NCI-H2107 treated with DMSO at 0.1 percent for 48 hours (cell line): ENCODE results near the gene IL21R.

Experiments
- DNase-seq: peaks from one replicate; lab custom pipeline; 2025; ENCODE audit not compliant: unreplicated experiment; lab: John Stamatoyannopoulos, UW

Gene IL21R

GRCh38 chr16:27462200-27462845 is 60.3 kb downstream of the IL21R start:
- no peak for DNase-seq

DNA sequence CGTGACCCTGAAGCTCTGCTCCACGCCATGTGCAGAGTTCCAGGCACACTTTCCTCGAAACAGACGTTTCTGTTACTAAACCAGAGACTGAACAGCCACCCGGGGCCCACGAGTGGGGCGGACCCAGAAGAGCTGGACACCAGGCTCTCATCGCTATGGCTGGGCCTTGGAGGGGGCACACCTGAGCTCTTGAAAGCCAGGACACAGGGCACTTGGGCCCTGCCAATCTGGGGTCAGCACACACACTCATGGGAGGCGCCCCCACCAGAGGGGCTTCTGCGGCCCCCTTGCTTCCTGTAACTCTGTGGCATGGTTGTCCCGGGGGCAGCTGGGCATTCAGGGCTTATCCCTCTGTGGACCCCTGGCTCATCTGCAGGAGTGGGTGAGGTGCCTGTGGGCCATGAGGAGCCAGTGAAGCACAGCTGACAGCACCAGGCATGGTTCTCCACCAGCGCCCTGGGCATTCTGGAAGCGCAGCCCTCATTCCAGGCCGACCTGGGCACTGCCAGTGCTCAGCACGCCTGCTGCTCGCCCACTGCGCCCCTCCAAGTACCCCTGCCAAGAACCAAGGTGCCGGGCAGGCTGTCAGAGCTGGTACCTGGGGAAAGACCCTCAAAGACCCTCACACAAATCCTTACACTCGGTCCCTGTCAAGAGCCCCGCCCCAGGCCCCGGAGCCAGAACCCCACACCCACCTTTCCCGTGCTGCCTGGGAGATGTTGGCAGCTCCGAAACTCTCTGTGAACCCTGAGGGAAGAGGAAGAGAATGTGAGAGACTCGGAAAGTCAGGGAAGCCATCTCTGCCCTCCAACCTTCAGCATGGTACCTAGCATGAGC is 61.1 kb downstream of the IL21R start:
- DNase-seq, result no peak

DNA sequence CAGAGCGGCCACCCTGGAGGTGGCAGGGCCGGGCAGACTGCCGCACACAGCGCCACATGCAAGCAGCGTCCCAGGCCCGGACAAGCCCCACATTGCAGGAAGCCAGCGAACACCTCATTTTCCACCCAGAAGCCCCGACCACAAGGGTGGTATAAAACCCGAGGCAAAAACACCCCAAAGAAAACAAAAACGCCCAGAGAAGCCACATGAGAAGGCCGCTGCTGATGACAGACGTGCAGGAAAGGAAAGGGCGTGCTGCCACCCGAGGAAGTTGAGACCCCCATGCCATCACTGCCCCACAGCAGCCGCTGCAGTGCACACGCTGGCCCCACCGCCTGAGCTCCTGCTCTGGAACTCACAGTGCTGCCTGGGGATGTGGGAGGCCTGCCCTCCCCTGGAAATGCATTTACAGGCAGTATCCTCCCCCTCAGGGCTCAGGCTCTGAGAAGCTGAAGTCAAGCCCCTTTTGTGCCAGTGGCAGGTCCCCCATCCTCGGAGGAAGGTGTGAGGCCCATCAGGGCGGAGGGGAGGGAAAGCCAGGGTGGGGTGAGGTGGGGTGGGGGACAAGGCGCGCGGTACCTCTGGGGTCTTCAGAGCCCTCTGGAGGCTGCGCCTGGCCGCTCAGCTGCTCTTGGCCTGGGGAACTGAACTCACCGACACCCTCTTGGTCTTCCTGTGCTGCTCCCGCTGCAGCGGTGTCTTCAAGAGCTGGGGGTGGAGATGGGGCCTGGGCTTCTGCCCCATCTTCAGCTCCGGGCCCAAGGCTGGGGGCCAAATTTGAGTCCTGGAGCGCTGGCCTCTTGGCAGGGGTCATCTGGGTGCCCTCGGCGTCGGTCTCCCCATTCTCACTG is 62.0 kb downstream of the IL21R start:
- no peak for DNase-seq

DNA sequence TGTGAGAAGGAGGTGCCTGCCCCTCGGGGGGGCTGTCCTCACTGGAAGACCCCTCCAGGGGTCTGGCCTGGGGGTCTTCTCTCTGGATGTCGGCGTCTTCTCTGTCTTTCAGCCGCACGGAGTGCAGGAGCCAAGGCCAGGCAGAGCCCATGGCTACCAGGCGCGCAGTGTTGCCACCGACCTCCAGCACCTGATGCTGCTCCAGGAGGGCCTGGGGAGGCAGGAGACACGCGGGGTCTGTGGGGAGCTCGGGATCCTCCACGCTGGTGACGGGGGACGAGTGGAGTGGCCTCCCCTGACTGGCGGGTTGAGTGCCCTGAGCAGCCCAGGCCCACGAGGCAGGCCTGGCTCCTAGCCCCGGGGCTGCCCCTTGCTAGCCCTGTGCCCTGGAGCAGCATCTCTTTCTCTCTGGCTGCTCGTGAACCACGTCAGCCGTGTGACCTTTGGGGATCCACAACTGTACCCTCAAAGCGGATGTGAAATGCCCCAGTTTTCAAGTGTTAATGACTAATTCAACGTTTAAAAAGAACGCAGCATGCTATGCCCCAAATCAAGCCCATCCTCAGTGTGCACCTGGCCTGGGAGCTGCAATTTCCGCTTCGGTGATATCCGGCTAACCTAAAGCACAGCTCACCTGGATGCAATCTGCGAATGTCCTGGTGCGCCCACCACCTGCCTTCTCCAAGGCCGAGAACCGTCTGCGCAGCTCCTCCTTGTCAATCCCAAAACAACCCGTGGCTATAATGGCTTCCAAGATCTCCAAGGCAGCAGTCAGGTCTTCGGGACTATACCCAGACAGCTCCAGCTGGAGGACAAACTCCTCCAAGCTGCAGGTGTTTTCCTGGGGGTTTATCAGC is 62.9 kb downstream of the IL21R start:
- no peak for DNase-seq

GRCh38 chr16:27465483-27465879 is 63.5 kb downstream of the IL21R start:
- DNase-seq, result no peak

DNA sequence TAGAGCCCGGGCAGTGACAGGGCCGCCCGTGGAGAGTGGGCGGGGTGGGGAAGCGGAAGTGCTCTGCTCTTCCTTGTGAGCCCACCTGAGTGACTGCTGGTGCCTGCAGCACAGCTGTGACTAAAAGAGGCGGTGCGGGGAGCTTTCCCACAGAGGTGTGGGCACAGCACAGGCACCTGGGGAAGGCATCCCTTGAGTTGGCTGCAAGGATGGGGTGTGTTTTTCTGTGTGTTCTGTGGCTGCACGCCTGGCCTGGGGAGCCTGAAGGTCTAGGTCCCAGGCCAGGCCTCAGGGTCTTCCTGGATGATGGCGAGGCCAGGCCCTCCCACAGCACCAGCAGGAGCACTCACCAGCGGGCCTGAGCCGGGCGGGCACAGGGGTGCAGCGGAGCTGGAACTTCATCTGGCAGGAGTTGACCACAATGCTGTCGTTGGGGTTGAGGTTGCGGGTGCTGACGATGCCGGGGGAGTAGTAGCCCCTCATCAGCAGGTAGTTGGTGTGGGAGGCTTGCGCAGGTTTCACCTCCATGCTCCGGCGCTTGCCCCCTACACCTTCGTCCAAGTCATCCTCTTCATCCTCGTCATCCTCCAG is 67.1 kb downstream of the IL21R start:
- DNase-seq, result no peak

DNA sequence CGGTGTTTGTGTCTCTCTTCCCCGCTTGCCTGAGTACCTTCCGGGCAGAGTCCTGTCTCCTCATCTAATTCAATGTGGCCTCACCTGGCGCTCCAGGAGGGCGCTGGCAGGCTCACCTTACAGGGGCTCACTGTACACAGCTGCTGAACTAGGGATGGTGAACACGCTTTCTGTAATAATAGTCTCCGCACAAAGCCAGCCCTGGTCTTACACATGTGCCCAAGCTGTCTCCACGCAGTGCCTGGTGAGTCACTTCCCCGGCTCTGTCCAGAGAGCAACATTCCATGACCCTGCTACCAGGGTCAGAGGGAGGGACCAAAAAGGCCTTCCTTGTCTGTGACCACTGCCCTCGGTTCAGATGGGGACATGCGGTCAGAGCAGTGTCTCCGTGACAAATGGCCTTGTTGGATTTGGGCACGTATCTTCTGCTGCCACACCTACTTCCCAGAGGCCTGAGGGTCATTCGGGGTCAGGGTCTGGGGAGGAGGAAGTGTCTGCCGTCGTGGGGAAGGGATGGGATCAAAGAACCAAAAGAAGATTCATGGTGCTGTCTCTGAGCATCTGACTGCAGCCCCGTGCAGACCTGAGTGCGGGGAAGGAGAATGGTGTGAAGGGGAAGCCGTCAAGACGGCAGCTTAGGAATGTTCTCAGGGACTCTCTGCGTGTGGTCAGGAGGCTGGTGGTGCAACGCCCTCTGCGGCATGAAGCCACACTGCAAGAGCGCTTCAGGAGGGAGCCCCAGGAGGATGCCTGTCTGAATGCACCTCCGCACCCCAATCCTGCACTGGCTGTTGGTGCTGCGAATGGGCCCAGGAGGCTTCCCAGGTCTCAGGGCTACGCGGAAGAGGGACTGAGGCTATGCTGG is 68.8 kb downstream of the IL21R start:
- no peak for DNase-seq

DNA sequence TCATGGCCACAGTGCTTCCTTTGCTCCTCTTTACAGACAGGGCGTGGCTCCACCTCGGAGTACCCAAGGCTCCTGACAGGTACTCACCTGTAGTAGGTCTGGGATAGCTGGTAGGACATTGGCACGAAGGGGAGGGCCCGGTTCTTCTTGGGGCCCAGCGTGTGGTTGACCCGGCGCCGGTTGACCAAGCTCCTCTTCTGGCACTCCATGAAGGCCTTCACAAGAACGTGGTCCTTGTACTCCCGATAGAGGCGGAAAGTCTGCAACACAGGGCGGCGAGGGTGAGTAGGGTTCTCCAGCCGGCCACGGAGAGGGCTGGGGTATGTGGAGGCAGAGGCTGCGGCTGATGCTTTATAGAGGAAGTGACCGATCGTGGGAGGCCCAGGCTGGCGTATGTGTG is 69.7 kb downstream of the IL21R start:
- no peak for DNase-seq

DNA sequence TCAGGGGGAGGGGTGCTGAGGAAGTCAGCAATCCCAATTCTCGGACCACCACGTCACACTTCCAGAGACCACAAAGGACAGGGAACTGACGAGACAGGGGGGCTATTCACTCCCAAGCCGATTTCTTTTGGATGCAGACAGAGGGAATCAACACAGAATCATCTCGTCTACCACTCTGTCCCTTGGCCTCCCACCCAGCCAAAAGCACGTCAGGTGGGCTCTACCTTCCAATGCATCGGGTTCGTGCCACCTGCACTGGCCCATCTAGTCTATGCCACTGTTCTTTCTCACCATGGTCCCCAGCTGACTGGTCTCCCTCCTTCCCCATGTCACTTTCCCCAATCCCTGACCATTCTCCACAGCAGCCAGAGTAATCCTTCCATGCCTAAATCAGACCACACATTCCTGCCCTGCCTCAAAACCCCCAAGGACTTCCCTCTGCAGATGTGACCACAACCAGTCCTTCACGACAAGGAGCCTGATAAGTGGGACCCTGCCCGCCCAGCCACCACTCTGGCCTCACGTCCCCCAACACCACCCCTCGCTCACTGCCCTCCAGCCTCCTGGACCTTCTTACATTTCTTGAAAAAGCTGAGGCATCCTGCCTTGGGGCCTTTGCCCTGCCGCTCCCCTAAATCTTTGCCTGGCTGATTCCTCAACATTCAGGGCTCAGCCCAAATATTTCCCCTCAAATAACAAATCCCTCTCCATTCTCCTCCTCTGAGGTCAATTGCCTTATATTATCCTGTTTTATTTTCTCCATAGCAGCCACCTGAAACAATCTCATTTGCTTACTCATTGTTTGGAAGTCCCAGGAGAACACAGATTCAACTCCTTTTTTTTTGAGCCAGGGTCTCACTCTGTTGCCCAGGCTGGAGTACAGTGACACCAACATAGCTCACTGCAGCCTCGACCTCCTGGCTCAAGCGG is 70.4 kb downstream of the IL21R start:
- DNase-seq, result no peak

GRCh38 chr16:27473101-27473900 is 71.3 kb downstream of the IL21R start:
- no peak for DNase-seq

DNA sequence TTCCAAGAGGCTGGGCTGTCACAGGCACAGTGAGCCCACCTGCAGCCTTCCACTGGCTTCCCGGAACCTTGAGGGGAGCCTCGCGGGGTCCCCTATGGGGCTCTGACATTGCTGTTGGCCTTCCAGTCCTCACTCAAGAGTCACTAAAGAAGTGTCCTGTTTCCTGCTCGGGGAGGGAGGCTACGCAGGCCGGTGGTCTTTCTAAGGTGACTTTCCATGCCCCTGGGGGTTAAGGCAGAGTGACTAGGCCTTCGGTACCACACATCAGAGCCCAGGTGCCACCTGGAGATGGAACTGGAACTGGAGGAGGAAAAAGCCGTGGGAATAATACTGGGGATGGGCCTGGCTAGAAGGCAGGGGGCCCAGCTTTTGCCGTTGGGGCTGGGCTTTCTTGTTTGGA is 72.1 kb downstream of the IL21R start:
- DNase-seq, result no peak

GRCh38 chr16:27474921-27475320 is 72.9 kb downstream of the IL21R start:
- DNase-seq, result no peak

- DNase-seq, result no peak
Observed at GRCh38 chr16:27475561-27475960, 73.6 kb downstream of the IL21R start.

GRCh38 chr16:27476240-27476639 is 74.3 kb downstream of the IL21R start:
- no peak for DNase-seq

DNA sequence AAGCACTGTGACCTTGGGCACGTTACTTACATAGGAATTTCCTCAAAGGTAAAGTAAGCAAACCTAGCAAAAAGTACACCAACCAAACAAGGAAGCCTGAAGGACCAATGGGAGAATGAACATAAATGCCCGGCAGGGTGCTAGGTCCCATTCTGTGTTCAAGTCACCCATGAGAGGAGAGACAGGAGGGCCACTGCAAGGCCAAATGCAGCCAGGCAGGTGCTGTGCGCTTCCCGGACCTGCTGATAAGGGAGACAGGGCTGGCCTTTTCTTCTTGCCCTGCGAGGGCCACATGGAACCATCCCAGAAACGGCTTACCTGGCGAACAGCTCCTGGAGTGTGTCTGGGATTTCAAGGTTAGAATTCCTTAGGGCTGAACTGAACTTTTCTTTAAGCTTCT is 78.8 kb downstream of the IL21R start:
- DNase-seq, result no peak

GRCh38 chr16:27481282-27481934 is 79.4 kb downstream of the IL21R start:
- no peak for DNase-seq
